ENCODE data around the gene HSBP1L1.

DNA sequence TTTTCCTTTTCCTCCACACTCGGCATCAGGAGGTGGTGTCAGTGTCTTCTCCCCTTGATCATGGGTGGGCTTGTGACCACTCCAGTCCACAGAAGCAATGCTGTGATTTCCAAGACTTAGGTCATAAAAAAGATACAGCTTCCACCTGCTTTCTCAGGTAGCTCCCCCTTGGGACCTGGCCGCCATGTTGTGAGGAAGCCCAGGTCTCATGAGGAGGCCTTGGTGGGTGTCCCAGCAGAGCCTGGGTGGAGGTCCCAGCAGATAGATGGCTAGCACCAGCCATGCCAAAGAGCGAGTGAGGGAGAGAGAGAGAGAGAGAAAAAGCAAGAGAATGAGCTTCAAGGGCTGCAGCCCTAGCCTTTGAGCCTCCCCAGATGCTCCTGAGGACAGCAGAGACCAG lies 28.9 kb upstream of the HSBP1L1 start:
- TF ChIP-seq, protein P1, sequence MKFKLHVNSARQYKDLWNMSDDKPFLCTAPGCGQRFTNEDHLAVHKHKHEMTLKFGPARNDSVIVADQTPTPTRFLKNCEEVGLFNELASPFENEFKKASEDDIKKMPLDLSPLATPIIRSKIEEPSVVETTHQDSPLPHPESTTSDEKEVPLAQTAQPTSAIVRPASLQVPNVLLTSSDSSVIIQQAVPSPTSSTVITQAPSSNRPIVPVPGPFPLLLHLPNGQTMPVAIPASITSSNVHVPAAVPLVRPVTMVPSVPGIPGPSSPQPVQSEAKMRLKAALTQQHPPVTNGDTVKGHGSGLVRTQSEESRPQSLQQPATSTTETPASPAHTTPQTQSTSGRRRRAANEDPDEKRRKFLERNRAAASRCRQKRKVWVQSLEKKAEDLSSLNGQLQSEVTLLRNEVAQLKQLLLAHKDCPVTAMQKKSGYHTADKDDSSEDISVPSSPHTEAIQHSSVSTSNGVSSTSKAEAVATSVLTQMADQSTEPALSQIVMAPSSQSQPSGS (IDR thresholded peaks at IDR 0.05; ENCODE audit: low read length) = no peak
- TF ChIP-seq, protein P2, sequence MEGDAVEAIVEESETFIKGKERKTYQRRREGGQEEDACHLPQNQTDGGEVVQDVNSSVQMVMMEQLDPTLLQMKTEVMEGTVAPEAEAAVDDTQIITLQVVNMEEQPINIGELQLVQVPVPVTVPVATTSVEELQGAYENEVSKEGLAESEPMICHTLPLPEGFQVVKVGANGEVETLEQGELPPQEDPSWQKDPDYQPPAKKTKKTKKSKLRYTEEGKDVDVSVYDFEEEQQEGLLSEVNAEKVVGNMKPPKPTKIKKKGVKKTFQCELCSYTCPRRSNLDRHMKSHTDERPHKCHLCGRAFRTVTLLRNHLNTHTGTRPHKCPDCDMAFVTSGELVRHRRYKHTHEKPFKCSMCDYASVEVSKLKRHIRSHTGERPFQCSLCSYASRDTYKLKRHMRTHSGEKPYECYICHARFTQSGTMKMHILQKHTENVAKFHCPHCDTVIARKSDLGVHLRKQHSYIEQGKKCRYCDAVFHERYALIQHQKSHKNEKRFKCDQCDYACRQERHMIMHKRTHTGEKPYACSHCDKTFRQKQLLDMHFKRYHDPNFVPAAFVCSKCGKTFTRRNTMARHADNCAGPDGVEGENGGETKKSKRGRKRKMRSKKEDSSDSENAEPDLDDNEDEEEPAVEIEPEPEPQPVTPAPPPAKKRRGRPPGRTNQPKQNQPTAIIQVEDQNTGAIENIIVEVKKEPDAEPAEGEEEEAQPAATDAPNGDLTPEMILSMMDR (IDR thresholded peaks at IDR 0.05; ENCODE audit: control extremely low read depth in 1 of 3, insufficient read depth in 1 of 3, low read depth in 1 of 3, low read length in 3 of 3) = no peak
- TF ChIP-seq NANOG (IDR thresholded peaks at IDR 0.05; ENCODE audit: insufficient read depth, low read depth, low read length, poor library complexity, severe bottlenecking) (no peak), POLR2A (IDR thresholded peaks at IDR 0.05; ENCODE audit: control extremely low read depth in 1 of 2, low read depth in 2 of 2, low read length in 2 of 2) (no peak), EZH2 (IDR thresholded peaks at IDR 0.05; ENCODE audit: low read depth, low read length, severe bottlenecking) (no peak), POLR2AphosphoS5 (IDR thresholded peaks at IDR 0.05; ENCODE audit: low read depth, low read length) (no peak), TAF1 (IDR thresholded peaks at IDR 0.05; ENCODE audit: low read depth, low read length) (no peak), HDAC6 (IDR thresholded peaks at IDR 0.05; ENCODE audit: low read depth, low read length) (no peak), TEAD4 (IDR thresholded peaks at IDR 0.05; ENCODE audit: low read depth, low read length) (no peak), EP300 (IDR thresholded peaks at IDR 0.05; ENCODE audit: borderline replicate concordance in 1 of 2, low read depth in 2 of 2, low read length in 2 of 2) (no peak)
- TF ChIP-seq, protein P3, sequence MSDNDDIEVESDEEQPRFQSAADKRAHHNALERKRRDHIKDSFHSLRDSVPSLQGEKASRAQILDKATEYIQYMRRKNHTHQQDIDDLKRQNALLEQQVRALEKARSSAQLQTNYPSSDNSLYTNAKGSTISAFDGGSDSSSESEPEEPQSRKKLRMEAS (IDR thresholded peaks at IDR 0.05) = no peak
